Fibroblast of lung (primary cell): ENCODE results near the gene FOXL1. TPM values are rescaled to one million over a fixed set of nuclear protein-coding genes. Genes with fewer than 3 reads are reported as not detected.

Experiments used
- DNase-seq, 2 donors: peaks; one replicate each; pipeline versions ENCODE4 v3.0.0 to v3.0.0-alpha.2; 2010; ENCODE audit warnings: low read depth in 2 of 2
- H2AFZ ChIP-seq: 2 replicates; pipeline ENCODE4 v1.5.1; 2012; ENCODE audit warnings: low read length, control low read depth, inconsistent platforms
- H3K27ac ChIP-seq: 2 replicates; pipeline ENCODE4 v1.5.1; 2011; ENCODE audit warnings: low read length, control low read depth; ENCODE audit not compliant: insufficient read depth
- H3K27me3 ChIP-seq: 2 replicates; pipeline ENCODE4 v1.5.1; 2011; ENCODE audit warnings: mild to moderate bottlenecking, low read length; ENCODE audit not compliant: control insufficient read depth, insufficient read depth
- H3K36me3 ChIP-seq: 2 replicates; pipeline ENCODE4 v1.5.1; 2011; ENCODE audit warnings: low read length; ENCODE audit not compliant: control insufficient read depth, insufficient read depth
- H3K4me1 ChIP-seq: 2 replicates; pipeline ENCODE4 v1.5.1; 2011; ENCODE audit warnings: low read length; ENCODE audit not compliant: control insufficient read depth, insufficient read depth; ENCODE audit errors: extremely low read depth
- H3K4me2 ChIP-seq: 2 replicates; pipeline ENCODE4 v1.5.1; 2011; ENCODE audit warnings: low read length, control low read depth; ENCODE audit not compliant: insufficient read depth; ENCODE audit errors: extremely low read depth
- H3K4me3 ChIP-seq, 4 experiments: fragments of 200-600 bp in 1 of 4; sonication (generic) in 1 of 4; replicated peaks in 1 of 4; 2 replicates each; pipeline ENCODE4 v1.5.1; 2011 to 2016; ENCODE audit warnings: low read length in 4 of 4, low read depth in 3 of 4, mild to moderate bottlenecking in 3 of 4, control low read depth in 2 of 4, inconsistent platforms in 1 of 4, mixed read lengths in 1 of 4; ENCODE audit not compliant: insufficient read depth in 1 of 4; ENCODE audit errors: control extremely low read depth in 1 of 4
- H3K79me2 ChIP-seq: 2 replicates; pipeline ENCODE4 v1.5.1; 2012; ENCODE audit warnings: mild to moderate bottlenecking, low read length, inconsistent platforms; ENCODE audit not compliant: control insufficient read depth, insufficient read depth
- H3K9ac ChIP-seq: 2 replicates; pipeline ENCODE4 v1.5.1; 2011; ENCODE audit warnings: mild to moderate bottlenecking, low read length, control low read depth; ENCODE audit not compliant: insufficient read depth
- H3K9me3 ChIP-seq: 2 replicates; pipeline ENCODE4 v1.5.1; 2012; ENCODE audit warnings: low read depth, low read length; ENCODE audit not compliant: control insufficient read depth, insufficient read depth
- H4K20me1 ChIP-seq: 2 replicates; pipeline ENCODE4 v1.5.1; 2011; ENCODE audit warnings: low read length; ENCODE audit not compliant: control insufficient read depth, insufficient read depth; ENCODE audit errors: extremely low read depth
- EZH2 ChIP-seq: IDR thresholded peaks from 2 replicates; pipeline ENCODE4 v1.5.1; 2012; ENCODE audit warnings: low read length, control low read depth, mild to moderate bottlenecking; ENCODE audit errors: missing control alignments
- polyA plus RNA-seq, 2 donors: library from polyadenylated mRNA; depleted of rRNA in 1 of 2; stranded (reverse) in 1 of 2; unstranded in 1 of 2; fragments of >200 nt; gene quantifications; 2 replicates each; pipeline ENCODE4 v1.2.1, GENCODE V29; 2011 to 2012; ENCODE audit warnings: missing spikeins in 1 of 2
- total RNA-seq: library from RNA; depleted of rRNA; stranded (reverse); fragments of >200 nt; gene quantifications from 2 replicates; pipeline ENCODE4 v1.2.1, GENCODE V29; 2014
- TF ChIP-seq, protein P1 (sequence below), 2 donors: IDR thresholded peaks in 1 of 2; conservative IDR thresholded peaks in 1 of 2; 1 replicate in 1 of 2; 2 replicates in 1 of 2; pipeline ENCODE4 v1.5.1; 2011 to 2012; ENCODE audit warnings: low read length in 2 of 2, control low read depth in 1 of 2, inconsistent platforms in 1 of 2, low read depth in 1 of 2, mild to moderate bottlenecking in 1 of 2

The FOXL1 gene
- total and polyA plus RNA-seq, 2 donors (not counting 1 experiment from before 2014, with no cell fraction given): 5.9 to 27.4 TPM

DNA sequence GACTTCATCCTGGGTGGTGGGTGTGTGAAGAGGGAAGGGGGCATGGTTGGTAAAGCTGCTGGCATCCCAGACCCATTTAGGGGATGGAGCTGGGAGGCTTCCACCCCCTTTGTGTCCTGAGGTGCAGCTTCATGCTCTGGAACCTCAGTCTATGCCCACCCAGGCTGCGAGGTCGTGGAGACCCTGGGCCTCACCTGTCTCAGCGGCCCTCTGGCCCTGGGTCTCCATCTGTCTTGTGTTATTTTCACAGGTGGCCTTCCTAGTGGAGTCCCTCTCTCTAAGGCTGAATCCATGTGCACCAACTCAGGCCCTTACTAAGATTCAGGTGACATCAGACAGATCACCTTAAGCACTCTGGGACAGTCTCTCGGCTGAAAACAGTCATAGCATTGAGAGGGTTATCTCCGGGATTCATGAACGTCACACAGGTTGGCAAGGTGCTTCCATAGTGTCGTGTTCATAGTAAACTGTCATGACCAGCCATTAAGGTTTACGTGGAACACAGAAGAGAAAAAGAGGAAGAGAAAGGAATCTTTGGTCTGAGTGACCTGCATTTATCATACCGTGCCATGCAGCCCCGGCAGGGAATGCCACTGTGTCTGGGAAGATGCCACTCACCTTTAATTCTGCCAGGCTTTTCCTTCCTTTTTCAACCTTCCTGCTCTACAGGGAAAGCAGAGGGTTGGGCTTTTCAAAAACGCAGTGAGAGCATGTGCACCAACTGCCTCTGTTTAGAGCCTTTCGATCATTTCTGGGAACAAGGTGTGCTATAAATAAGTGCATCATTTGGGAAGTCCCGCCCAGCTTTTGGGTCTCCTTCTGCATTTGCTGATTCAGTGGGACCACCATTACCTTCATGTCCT lies 4.5 kb upstream of the FOXL1 start:
- Histone ChIP-seq H3K79me2 (peaks cover 53% of the 10 kb centered on the region), H3K9me3 (no peaks in the 10 kb centered on the region), H2AFZ (no peak overlapping the region), H3K27ac (no peak overlapping the region), H3K36me3 (peaks cover 6% of the 10 kb centered on the region), H3K4me2 (no peak overlapping the region), H3K4me3 (no peak overlapping the region), H3K4me1 (peaks cover 9% of the 10 kb centered on the region), H3K9ac (no peak overlapping the region), H4K20me1 (no peaks in the 10 kb centered on the region), H3K27me3 (no peaks in the 10 kb centered on the region)
- TF ChIP-seq, protein P1, sequence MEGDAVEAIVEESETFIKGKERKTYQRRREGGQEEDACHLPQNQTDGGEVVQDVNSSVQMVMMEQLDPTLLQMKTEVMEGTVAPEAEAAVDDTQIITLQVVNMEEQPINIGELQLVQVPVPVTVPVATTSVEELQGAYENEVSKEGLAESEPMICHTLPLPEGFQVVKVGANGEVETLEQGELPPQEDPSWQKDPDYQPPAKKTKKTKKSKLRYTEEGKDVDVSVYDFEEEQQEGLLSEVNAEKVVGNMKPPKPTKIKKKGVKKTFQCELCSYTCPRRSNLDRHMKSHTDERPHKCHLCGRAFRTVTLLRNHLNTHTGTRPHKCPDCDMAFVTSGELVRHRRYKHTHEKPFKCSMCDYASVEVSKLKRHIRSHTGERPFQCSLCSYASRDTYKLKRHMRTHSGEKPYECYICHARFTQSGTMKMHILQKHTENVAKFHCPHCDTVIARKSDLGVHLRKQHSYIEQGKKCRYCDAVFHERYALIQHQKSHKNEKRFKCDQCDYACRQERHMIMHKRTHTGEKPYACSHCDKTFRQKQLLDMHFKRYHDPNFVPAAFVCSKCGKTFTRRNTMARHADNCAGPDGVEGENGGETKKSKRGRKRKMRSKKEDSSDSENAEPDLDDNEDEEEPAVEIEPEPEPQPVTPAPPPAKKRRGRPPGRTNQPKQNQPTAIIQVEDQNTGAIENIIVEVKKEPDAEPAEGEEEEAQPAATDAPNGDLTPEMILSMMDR (conservative IDR thresholded peaks at IDR 0.05 in 1 of 2, IDR thresholded peaks at IDR 0.05 in 1 of 2; ENCODE audit: low read depth in 1 of 2, low read length in 2 of 2): no peak
- no peak for TF ChIP-seq EZH2
- DNase-seq: no peak

- Histone ChIP-seq H3K27ac (no peak overlapping the region), H3K4me3 (no peak overlapping the region), H3K27me3 (no peaks in the 10 kb centered on the region), H2AFZ (no peak overlapping the region), H3K4me1 (peaks cover 11% of the 10 kb centered on the region), H3K36me3 (peaks cover 6% of the 10 kb centered on the region), H4K20me1 (no peaks in the 10 kb centered on the region), H3K9ac (no peak overlapping the region), H3K9me3 (no peaks in the 10 kb centered on the region), H3K4me2 (no peak overlapping the region), H3K79me2 (peaks cover 51% of the 10 kb centered on the region)
- no peak for TF ChIP-seq EZH2
- TF ChIP-seq, protein P1 (conservative IDR thresholded peaks at IDR 0.05 in 1 of 2, IDR thresholded peaks at IDR 0.05 in 1 of 2; ENCODE audit: low read depth in 1 of 2, low read length in 2 of 2): no peak
- no peak for DNase-seq
Observed at GRCh38 chr16:86574646-86575045, 3.7 kb upstream of the FOXL1 start.

DNA sequence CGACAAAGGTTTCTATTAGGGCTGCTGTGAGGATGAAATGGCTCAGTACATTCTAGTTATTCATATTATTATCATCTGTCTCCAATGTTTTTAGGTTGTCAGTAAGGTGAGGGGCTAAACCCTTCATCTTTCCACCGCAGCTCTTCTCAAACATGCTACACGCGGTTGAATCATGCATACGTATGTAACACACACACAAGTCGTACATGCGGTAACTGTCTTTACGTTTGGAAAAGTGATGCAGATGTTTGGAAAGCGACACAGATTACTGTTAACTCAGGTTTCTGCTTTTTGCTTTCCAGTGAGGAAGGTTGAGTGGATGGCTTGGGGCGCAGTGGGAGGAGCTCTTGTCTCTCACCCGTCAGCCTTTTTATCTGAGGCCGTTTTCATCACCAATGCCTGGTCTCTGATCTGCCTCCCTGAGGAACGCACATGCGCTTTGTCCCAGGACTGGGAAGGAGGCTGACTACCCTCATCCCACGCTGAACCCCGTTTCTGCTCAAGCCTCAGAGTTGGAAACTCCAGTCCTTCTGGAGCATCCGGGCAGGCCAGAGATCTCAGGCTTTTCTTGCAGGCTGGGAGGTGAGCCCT lies 3.2 kb upstream of the FOXL1 start:
- H3K9me3 ChIP-seq: no peaks in the 10 kb centered on the region
- peak overlapping the region; percentile 97 for H3K27ac ChIP-seq
- no peaks in the 10 kb centered on the region for H4K20me1 ChIP-seq
- H3K36me3 ChIP-seq: peaks cover 6% of the 10 kb centered on the region
- peaks cover 51% of the 10 kb centered on the region for H3K79me2 ChIP-seq
- peak overlapping the region; percentile 87 for H3K4me2 ChIP-seq
- TF ChIP-seq, protein P1 (conservative IDR thresholded peaks at IDR 0.05 in 1 of 2, IDR thresholded peaks at IDR 0.05 in 1 of 2; ENCODE audit: low read depth in 1 of 2, low read length in 2 of 2): no peak
- TF ChIP-seq EZH2: no peak
- no peak for DNase-seq
- H3K27me3 ChIP-seq: no peaks in the 10 kb centered on the region
- H3K4me3 ChIP-seq: peak overlapping the region; percentile 28 to 86 (median 70)
- peak overlapping the region; percentile 32 for H3K9ac ChIP-seq
- H3K4me1 ChIP-seq: peaks cover 14% of the 10 kb centered on the region
- peak overlapping the region; percentile 50 for H2AFZ ChIP-seq
